HepG2 (cell line): ENCODE measurements around the gene ODR4. TPM values are rescaled to one million over a fixed set of nuclear protein-coding genes. Genes with fewer than 3 reads are reported as not detected.
A peak's percentile ranks its signal among the peaks of the same experiment; 100 is the strongest.

ENCODE experiments used
- ATF1 ChIP-seq: IDR thresholded peaks from 2 replicates; pipeline ENCODE4 v1.6.1; 2016; ENCODE audit warnings: mild to moderate bottlenecking, control low read depth
- ETV5 ChIP-seq: IDR thresholded peaks from 2 replicates; pipeline ENCODE4 v1.6.1; 2018; ENCODE audit warnings: missing biosample characterization, missing genetic modification reagents, inconsistent platforms, borderline replicate concordance
- GABPA ChIP-seq, 2 experiments: IDR thresholded peaks; 2 replicates each; pipeline ENCODE4 v1.6.1; 2011 to 2016; ENCODE audit warnings: low read depth in 2 of 2, low read length in 1 of 2, missing biosample characterization in 1 of 2, missing genetic modification characterization in 1 of 2
- KDM2A ChIP-seq: sonication (generic); formaldehyde crosslinking; IDR thresholded peaks from 2 replicates; pipeline ENCODE4 v1.4.0; 2020; ENCODE audit warnings: low read depth, missing genetic modification reagents, borderline replicate concordance
- MED1 ChIP-seq: sonication (generic); formaldehyde crosslinking; IDR thresholded peaks from 2 replicates; pipeline ENCODE4 v1.4.0; 2020; ENCODE audit warnings: missing genetic modification reagents
- SYNCRIP ChIP-seq: fragments of 200-400 bp; formaldehyde crosslinking; IDR thresholded peaks from 2 replicates; pipeline ENCODE4 v1.6.1; 2018; ENCODE audit warnings: mild to moderate bottlenecking, low read depth, low read length; ENCODE audit not compliant: insufficient read depth
- ZNF343 ChIP-seq: sonication (generic); formaldehyde crosslinking; IDR thresholded peaks from 2 replicates; pipeline ENCODE4 v1.4.0; 2020; ENCODE audit warnings: mild to moderate bottlenecking, missing genetic modification reagents
- ZNF747 ChIP-seq: sonication (generic); formaldehyde crosslinking; IDR thresholded peaks from 2 replicates; pipeline ENCODE4 v1.8.1; 2023; ENCODE audit warnings: missing genetic modification reagents, mild to moderate bottlenecking, borderline replicate concordance
- ZSCAN29 ChIP-seq: sonication (generic); formaldehyde crosslinking; conservative IDR thresholded peaks from 2 replicates; pipeline ENCODE4 v1.4.0; 2020; ENCODE audit warnings: mild to moderate bottlenecking, missing genetic modification reagents
- polyA plus RNA-seq, 8 experiments: library from polyadenylated mRNA; depleted of rRNA in 3 of 8; stranded (reverse) in 7 of 8; unstranded in 1 of 8; fragments of >200 nt; fragmentation: Illumina TruSeq in 4 of 8; extraction: Trizol in 4 of 8; gene quantifications; 2 replicates each; pipeline versions ENCODE4 v1.2.1 to v1.2.3, GENCODE V29; 2011 to 2016; ENCODE audit warnings: low read depth in 4 of 8, missing spikeins in 1 of 8, mixed read lengths in 1 of 8; ENCODE audit not compliant: insufficient read depth in 1 of 8
- total RNA-seq, 5 experiments: library from RNA; depleted of rRNA; stranded (reverse); fragments of >200 nt; fragmentation: Illumina TruSeq; extraction: Trizol; gene quantifications; 2 replicates each; pipeline ENCODE4 v1.2.3, GENCODE V29; 2016; ENCODE audit warnings: low read depth in 1 of 5
- TF ChIP-seq, protein P1 (sequence below), 2 experiments: fragments of 450-650 bp in 1 of 2; sonication (generic) in 1 of 2; formaldehyde crosslinking; IDR thresholded peaks; 2 replicates each; pipeline versions ENCODE4 v1.5.0 to v1.8.0; 2020 to 2022; ENCODE audit warnings: mild to moderate bottlenecking in 1 of 2, missing genetic modification reagents in 1 of 2
- TF ChIP-seq, protein P2 (sequence below): sonication (generic); formaldehyde crosslinking; IDR thresholded peaks from one replicate; pipeline ENCODE4 v1.5.1; 2020; ENCODE audit warnings: mild to moderate bottlenecking, missing genetic modification reagents; ENCODE audit errors: not compliant biosample characterization

The ODR4 gene
- total and polyA plus RNA-seq, 2 of the 13 experiments (the other 11 are each of a cell fraction or from before 2014, with no cell fraction given) = 16.3 to 22.0 TPM

GRCh38 chr1:186375152-186375928 lies at the start of gene ODR4, which contains the start of gene TPR (continued):
- TF ChIP-seq SYNCRIP (no peak), ATF1 (CRISPR knock-in tag) (peak; percentile 99), ZNF343 (CRISPR knock-in tag) (0 out of 2 replicates have a peak, but pooled peaks have one; percentile 33), KDM2A (CRISPR knock-in tag) (peak; percentile 74), ZNF747 (CRISPR knock-in tag) (peak; percentile 95), ETV5 (CRISPR knock-in tag) (peak; percentile 7; the same call in 1 of the 2 replicates), GABPA (IDR thresholded peaks at IDR 0.05; ENCODE audit: low read depth, low read length) (peak; percentile 69), GABPA (CRISPR knock-in tag; IDR thresholded peaks at IDR 0.05; ENCODE audit: low read depth) (peak; percentile 88), ZSCAN29 (CRISPR knock-in tag) (peak; percentile 60; the same call in 1 of the 2 replicates), MED1 (CRISPR knock-in tag) (no peak; the same call in none of the 2 replicates)
- TF ChIP-seq, protein P1, sequence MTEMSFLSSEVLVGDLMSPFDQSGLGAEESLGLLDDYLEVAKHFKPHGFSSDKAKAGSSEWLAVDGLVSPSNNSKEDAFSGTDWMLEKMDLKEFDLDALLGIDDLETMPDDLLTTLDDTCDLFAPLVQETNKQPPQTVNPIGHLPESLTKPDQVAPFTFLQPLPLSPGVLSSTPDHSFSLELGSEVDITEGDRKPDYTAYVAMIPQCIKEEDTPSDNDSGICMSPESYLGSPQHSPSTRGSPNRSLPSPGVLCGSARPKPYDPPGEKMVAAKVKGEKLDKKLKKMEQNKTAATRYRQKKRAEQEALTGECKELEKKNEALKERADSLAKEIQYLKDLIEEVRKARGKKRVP (CRISPR knock-in tag; IDR thresholded peaks at IDR 0.05) = no peak
- TF ChIP-seq, protein P2, sequence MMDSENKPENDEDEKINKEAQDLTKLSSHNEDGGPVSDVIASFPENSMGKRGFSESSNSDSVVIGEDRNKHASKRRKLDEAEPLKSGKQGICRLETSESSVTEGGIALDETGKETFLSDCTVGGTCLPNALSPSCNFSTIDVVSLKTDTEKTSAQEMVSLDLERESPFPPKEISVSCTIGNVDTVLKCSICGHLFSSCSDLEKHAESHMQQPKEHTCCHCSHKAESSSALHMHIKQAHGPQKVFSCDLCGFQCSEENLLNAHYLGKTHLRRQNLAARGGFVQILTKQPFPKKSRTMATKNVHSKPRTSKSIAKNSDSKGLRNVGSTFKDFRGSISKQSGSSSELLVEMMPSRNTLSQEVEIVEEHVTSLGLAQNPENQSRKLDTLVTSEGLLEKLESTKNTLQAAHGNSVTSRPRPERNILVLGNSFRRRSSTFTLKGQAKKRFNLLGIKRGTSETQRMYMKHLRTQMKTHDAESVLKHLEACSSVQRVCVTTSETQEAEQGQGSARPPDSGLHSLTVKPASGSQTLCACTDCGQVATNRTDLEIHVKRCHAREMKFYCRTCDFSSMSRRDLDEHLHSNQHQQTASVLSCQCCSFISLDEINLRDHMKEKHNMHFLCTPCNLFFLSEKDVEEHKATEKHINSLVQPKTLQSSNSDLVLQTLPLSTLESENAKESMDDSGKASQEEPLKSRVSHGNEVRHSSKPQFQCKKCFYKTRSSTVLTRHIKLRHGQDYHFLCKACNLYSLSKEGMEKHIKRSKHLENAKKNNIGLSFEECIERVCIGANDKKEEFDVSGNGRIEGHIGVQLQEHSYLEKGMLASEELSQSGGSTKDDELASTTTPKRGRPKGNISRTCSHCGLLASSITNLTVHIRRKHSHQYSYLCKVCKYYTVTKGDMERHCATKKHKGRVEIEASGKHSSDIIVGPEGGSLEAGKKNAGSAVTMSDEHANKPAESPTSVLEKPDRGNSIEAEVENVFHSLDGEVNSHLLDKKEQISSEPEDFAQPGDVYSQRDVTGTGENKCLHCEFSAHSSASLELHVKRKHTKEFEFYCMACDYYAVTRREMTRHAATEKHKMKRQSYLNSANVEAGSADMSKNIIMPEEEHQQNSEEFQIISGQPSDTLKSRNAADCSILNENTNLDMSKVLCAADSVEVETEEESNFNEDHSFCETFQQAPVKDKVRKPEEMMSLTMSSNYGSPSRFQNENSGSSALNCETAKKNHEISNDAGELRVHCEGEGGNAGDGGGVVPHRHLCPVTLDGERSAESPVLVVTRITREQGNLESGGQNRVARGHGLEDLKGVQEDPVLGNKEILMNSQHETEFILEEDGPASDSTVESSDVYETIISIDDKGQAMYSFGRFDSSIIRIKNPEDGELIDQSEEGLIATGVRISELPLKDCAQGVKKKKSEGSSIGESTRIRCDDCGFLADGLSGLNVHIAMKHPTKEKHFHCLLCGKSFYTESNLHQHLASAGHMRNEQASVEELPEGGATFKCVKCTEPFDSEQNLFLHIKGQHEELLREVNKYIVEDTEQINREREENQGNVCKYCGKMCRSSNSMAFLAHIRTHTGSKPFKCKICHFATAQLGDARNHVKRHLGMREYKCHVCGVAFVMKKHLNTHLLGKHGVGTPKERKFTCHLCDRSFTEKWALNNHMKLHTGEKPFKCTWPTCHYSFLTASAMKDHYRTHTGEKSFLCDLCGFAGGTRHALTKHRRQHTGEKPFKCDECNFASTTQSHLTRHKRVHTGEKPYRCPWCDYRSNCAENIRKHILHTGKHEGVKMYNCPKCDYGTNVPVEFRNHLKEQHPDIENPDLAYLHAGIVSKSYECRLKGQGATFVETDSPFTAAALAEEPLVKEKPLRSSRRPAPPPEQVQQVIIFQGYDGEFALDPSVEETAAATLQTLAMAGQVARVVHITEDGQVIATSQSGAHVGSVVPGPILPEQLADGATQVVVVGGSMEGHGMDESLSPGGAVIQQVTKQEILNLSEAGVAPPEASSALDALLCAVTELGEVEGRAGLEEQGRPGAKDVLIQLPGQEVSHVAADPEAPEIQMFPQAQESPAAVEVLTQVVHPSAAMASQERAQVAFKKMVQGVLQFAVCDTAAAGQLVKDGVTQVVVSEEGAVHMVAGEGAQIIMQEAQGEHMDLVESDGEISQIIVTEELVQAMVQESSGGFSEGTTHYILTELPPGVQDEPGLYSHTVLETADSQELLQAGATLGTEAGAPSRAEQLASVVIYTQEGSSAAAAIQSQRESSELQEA (CRISPR knock-in tag) = no peak
